GM19372 (cell line): ENCODE data around the gene MSANTD1.

ENCODE experiments used
- ATAC-seq: cut with Tn5 transposase; IDR thresholded peaks from one replicate; pipeline ENCODE4 v1.9.1; 2021; ENCODE audit warnings: mild to moderate bottlenecking, low read depth, moderate library complexity; ENCODE audit not compliant: unreplicated experiment

The MSANTD1 gene

DNA sequence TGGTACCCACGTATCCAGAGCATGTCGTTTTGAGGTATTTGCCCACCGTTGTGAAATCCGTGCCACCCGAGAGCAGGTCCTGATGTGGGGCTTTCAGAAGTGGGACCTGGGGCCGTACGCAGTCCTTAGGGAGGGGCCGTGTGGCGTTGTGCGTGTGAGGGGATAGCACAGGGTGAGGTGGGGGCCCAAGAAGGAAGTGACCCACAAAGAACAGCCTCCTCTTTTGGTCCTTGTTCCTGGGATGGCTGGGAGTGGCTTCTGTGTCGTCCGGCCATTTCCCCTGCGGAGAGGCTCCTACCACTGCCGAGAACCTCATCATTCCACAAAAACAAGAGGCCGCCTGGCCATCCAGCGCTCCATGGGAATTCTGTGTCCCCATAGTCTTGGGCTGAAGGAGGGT, 17.0 kb upstream of the MSANTD1 start:
- ATAC-seq = no peak

DNA sequence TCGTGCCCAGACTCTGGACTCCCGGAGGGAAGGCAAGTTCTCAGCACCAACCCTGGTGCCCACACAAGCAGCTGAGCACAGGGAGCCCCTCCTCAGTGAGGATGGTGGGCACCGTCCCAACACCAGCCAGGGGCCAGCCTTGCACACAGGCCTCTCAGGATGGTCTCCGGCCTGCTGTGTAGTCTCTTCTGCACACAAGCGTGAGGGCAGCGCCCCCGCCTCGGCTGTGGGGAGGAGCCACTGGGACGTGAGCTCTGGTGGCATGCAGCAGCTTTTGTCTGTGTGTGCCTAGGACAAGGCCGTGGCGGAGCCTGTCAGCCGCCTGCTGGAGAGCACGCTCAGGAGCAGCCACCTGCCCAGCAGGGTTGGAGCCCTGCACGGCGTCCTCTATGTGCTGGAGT, 16.1 kb upstream of the MSANTD1 start:
- ATAC-seq = no peak

DNA sequence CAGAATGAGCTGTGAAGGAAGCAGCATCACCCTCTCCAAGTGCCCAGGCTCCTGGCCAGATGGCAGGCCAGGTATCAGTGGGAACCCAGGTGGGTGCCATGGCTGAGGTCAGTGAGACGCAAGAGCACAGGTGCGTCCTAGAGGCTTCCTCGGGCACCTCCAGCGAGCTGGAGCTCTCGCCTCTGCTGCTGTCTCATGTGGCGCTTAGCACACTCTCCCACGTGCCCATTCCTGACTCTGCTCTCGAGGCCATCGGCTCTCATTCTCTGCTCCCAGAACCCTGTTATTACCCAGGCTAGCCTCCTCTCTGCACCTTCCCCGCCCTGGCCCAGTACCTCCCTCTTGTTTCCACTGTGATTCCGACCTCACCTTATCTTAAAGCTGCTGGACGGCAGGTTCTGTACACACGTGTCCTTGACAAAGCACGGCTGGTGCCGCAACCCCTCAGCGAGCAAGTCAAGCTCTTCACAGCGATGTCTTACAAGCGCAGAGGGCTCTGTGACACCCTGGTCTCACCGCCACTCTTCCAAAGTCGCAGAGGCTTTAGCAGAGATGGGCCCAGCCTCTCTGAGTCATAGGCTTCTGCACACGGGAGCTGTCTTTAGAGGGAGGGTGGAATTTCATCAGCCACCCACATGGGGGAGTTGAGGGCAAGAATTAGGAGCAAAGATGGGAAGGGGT, 15.4 kb upstream of the MSANTD1 start:
- ATAC-seq = no peak

DNA sequence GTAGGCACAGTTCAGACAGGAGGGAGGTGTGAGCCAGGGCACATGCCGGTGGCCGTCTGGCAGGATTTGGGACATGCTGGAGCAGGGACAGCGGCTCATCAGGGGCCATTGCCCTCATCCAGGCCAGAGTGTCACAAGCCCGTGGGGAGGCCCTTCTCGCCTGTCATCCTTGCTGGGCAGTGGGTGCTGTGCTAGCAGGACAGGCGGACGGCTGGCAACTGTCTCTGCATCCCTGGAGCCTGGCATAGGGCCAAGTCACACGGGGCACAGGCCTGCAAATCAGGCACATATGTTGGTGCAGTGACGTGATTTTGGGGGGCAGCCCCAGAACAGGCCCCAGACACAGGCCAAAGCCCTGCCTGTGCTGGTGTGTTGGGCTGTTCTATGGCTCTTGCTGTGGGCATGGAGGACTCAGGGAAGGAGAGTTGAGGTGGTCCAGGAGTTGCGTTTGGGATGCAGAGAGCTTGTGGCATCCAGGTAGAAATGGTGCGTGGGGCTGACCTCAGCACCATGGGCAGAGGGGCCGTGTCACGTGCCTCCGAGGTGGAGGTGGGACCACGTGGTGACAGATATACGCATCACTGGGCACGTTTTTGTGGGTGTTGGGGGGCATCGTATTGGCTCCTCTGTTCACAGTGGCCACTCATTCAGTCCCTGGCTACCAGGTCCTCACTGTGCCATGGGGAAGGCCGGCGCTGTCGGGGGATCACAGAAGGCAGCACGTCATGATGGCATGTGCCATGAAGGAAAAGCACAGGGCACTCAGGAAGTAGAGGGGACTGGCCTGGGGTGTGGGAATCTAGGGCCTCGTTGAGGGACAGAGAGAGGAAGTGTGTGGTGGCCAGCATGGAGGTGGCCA, 14.6 kb upstream of the MSANTD1 start:
- no peak for ATAC-seq

DNA sequence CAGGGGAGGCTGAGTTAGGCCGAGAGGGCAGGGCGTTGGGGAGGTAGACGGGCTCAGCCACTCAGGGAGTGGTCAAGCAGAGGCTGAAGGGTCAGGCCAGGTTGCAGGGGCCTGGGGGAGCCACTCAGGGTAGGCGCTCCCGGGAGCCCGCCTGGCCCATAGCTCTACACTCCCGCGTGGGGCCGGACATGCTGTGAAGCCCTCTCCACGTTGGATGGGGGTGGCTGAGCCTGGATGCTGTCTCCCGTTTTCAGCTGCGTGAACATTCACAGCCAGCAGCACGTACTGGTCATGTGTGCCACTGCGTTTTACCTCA, 14.0 kb upstream of the MSANTD1 start:
- ATAC-seq = no peak

DNA sequence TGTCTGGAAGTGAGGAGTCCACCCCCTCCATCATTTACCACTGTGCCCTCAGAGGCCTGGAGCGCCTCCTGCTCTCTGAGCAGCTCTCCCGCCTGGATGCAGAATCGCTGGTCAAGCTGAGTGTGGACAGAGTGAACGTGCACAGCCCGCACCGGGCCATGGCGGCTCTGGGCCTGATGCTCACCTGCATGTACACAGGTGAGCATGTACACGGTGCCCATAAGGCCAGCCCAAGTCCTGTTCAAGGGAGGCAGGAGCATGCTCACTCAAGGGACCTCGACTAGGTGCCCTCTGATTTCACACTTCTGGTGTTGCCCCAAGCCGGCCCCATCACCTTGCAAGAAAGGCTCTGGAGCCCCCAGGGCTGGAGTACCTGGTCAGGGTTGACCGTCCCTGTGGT, 13.4 kb upstream of the MSANTD1 start:
- no peak for ATAC-seq

DNA sequence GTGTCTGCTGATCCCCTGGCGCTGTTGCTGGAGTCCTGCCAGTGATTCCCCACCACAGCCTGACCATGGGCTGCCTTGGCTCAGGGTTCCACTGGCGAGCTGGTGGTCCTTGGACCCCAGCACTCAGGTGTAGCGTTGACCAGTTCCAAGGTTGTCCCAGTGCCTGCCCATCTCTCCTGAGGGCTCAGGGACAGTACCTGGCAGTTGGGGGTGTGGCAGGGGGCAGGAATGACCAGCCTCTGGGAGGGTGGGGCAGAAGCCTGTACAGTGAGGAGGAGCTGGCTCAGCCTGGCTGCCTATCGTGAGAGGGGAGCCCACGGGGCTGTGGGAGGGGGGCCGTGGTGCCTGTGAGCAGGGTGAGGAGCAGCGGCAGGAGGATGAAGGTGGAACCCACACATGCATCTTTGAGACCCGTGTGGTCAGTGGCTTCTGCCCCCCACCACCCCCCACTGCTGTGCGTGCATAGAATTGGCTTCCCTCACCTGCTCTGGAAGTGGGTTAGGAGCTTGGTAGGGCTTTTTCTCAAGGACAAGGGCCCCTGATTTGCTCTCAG, 12.6 kb upstream of the MSANTD1 start:
- no peak for ATAC-seq

DNA sequence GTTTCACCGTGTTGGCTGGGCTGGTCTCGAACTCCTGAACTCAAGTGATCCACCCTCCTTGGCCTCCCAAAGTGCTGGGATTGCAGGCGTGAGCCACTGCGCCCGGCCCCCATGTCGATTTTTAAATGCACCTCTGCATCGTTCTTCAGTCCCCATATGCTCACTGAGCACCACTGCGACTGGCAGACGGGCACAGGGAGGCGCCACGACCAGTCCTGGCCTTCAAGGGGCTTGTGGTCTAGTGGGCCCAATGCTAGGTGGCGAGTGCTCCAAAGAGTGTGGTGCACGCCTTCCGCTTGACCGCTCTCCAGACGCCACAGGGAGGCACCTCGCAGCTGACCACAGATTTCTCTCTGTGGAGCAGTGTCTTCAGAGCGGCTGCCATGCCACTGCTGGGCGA, 11.7 kb upstream of the MSANTD1 start:
- no peak for ATAC-seq

DNA sequence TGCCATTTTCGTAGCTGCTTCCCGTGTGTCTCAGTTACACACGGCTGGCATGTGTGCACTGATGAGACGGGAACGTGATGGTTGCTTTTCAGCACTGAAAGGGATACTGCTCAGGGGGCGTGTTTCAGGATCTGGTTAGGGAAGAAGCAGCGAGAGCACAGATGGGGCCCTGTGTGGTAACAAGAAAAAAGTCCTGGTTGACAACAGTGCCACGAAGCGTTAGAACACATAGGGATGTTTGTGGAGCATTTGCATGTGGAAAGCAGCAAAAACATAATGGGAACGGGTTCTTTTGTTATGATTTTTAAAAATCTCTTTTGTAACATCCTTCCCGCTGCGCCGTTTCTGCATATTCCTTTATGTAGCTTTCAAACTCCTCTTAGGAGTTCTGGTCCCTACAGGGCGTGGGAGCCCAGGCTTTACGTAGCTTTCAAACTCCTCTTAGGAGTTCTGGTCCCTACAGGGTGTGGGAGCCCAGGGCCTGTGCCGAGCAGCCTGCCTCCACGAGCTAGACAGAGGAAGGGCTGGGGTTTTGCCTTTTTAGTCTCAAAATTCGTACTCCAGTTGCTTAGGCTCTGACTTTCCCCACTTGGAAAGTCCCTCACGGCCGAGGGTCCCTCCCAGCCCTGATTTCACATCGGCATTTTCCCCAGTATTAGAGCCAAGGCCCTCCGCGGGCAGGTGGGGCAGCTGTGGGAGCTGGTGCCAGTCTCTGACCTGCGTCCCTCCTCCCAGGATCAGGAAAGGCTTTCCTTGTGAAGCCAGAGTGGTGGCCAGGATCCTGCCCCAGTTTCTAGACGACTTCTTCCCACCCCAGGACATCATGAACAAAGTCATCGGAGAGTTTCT, 11.0 kb upstream of the MSANTD1 start:
- no peak for ATAC-seq

DNA sequence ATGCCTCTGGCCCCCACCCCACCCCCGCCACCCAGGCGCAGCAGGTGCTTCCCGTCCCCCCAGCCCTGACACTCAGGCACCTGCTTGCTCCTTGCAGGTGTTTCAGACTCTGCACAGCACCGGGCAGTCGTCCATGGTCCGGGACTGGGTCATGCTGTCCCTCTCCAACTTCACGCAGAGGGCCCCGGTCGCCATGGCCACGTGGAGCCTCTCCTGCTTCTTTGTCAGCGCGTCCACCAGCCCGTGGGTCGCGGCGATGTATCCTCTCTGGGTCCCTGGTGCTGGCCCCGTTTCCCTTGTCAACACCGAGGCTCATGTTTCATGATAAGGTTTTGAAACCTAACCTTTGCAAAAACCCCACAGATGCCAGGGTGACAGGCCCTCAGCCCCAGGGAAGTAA, 10.2 kb upstream of the MSANTD1 start:
- ATAC-seq = no peak

DNA sequence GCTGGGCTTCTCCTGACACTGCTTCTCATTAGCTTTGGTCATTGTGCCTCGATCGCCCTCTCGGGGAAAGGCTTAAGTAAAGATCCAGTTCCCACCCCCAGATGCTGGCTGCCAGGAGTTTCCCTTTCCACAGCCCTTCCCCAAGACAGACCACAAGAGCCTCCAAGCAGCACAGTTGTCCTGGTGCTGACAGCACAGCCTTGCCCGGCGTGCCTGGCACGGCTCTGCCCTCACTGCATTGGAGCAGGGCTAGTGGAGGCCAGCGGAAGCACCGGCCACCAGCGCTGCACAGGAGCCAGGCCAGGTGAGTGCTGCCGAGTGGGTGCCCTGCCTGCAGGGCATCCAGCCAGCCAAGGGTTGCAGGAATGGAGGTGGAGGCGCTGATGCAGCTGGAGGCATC, 9.7 kb upstream of the MSANTD1 start:
- no peak for ATAC-seq

DNA sequence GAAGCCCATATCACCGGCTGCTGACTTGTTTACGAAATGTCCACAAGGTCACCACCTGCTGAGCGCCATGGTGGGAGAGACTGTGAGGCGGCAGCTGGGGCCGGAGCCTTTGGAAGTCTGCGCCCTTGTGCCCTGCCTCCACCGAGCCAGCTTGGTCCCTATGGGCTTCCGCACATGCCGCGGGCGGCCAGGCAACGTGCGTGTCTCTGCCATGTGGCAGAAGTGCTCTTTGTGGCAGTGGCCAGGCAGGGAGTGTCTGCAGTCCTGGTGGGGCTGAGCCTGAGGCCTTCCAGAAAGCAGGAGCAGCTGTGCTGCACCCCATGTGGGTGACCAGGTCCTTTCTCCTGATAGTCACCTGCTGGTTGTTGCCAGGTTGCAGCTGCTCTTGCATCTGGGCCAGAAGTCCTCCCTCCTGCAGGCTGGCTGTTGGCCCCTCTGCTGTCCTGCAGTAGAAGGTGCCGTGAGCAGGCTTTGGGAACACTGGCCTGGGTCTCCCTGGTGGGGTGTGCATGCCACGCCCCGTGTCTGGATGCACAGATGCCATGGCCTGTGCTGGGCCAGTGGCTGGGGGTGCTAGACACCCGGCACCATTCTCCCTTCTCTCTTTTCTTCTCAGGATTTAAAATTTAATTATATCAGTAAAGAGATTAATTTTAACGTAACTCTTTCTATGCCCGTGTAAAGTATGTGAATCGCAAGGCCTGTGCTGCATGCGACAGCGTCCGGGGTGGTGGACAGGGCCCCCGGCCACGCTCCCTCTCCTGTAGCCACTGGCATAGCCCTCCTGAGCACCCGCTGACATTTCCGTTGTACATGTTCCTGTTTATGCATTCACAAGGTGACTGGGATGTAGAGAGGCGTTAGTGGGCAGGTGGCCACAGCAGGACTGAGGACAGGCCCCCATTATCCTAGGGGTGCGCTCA, 8.7 kb upstream of the MSANTD1 start:
- no peak for ATAC-seq

DNA sequence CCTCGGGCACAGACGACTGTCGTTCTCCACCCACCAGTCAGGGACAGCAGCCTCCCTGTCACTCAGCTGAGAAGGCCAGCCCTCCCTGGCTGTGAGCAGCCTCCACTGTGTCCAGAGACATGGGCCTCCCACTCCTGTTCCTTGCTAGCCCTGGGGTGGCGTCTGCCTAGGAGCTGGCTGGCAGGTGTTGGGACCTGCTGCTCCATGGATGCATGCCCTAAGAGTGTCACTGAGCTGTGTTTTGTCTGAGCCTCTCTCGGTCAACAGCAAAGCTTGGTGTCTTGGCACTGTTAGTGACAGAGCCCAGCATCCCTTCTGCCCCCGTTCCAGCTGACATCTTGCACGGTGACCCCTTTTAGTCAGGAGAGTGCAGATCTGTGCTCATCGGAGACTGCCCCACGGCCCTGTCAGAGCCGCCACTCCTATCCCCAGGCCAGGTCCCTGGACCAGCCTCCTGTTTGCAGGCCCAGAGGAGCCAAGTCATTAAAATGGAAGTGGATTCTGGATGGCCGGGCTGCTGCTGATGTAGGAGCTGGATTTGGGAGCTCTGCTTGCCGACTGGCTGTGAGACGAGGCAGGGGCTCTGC, 7.9 kb upstream of the MSANTD1 start:
- no peak for ATAC-seq

DNA sequence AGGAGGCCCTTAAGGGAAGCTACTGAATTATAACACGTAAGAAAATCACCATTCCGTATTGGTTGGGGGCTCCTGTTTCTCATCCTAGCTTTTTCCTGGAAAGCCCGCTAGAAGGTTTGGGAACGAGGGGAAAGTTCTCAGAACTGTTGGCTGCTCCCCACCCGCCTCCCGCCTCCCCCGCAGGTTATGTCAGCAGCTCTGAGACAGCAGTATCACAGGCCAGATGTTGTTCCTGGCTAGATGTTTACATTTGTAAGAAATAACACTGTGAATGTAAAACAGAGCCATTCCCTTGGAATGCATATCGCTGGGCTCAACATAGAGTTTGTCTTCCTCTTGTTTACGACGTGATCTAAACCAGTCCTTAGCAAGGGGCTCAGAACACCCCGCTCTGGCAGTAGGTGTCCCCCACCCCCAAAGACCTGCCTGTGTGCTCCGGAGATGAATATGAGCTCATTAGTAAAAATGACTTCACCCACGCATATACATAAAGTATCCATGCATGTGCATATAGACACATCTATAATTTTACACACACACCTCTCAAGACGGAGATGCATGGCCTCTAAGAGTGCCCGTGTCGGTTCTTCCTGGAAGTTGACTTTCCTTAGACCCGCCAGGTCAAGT, 6.9 kb upstream of the MSANTD1 start:
- ATAC-seq = no peak

DNA sequence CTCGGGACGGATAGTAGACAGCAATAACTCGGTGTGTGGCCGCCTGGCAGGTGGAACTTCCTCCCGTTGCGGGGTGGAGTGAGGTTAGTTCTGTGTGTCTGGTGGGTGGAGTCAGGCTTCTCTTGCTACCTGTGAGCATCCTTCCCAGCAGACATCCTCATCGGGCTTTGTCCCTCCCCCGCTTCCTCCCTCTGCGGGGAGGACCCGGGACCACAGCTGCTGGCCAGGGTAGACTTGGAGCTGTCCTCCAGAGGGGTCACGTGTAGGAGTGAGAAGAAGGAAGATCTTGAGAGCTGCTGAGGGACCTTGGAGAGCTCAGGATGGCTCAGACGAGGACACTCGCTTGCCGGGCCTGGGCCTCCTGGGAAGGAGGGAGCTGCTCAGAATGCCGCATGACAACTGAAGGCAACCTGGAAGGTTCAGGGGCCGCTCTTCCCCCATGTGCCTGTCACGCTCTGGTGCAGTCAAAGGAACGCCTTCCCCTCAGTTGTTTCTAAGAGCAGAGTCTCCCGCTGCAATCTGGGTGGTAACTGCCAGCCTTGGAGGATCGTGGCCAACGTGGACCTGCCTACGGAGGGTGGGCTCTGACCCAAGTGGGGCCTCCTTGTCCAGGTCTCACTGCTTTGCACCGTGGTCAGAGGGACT, 5.7 kb upstream of the MSANTD1 start:
- ATAC-seq = no peak

DNA sequence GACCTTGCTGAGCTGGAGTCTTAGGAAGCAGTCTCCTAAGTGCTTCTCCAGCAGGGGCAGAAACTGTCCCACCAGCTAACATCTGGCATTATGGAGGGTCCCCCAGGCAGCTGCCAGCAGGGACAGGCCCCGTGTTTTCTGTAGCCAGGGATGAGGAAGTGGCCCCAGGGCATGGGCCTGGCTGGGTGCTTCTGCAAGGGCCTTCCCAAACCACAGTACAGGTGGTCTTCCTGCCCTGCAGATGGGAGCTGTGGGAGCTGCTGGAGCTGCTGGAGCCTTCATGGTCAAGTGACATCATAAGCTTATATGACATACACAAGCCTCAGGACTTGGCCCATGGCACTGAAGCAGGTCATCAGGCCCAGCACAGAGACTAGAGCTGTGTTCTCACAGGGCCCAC, 5.0 kb upstream of the MSANTD1 start:
- ATAC-seq = no peak

DNA sequence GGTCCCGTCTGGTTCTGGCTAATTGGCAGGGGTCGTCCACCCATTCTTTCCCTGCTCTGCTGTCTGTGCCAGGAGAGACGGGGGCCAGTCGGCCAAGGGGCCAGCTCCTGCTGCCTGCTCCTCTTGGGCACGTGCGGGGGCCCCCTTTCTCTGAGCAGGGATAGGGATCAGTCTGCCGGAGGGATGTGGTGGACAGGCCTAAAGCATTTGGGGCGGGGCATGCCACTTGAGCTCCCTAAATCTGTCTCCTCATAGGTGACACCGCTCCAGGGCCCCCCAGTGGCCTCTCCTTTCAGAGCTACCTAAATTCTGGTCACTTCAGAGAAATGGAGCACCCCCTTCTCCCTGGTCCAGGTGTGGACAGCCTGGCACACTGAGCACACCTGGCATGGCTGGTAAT, 4.2 kb upstream of the MSANTD1 start:
- ATAC-seq = no peak

DNA sequence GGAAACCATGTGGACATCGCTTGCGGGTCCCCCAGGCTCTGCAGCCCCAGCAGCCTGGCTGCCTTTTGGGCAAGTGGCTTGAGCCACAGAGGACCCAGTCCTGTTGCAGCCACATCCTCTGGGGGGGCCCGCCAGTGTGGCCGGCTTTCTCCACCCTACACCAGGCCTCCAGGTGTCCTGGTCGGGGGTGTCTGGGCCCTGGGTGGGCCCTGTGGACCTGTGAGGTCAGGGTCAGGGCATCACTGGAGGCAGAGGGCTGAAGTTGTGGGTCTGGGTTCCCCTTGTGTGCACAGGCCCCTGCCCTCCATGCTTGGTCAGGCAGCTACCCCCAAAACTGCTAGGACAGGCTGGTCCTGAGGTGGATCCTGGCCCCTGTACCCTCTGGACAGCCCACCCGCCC, 3.3 kb upstream of the MSANTD1 start:
- no peak for ATAC-seq
